GM18858 (cell line): Measurements from ENCODE around the gene PTPN11.

Experiments
- ATAC-seq: cut with Tn5 transposase; IDR thresholded peaks from one replicate; pipeline ENCODE4 v1.9.1; 2021; ENCODE audit not compliant: unreplicated experiment

PTPN11 gene

DNA sequence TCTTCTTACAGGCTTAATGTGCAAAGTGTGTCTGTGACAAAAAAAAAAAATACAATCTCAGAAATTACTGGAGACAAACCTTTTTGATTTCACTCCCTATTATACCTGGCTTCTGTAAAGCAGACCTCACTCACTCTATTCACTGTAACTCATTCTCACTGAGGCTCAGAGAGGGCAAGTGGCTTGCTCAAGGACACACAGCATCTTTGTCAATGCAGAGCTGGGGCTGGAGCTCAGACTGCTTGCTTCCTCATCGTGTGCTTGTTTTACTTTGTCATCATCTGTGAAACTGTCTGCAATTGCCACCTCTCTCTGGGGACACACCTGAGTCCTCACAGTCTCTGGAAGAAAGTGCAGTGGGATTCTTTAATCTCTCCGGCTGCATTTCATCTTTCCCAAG, 120.0 kb downstream of the PTPN11 start:
- ATAC-seq: no peak

DNA sequence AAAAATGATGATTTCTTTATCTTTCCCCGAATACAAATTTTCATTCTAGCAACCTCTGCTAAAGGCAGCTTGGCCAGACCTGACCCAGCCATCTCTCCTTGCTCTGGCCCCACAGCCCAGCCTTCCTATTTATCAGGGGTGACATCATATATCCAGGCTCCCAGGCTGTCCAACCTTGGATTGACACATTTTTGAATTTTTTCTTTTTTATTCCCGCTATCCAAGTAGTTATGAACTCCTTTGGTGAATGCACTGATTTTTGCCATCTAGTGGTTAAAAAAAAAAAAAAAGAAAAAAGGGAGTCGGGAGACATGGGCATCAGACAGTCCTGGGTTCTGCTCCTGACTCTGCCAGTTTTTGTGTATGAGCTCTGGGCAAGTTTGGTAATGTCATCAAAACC, 120.5 kb downstream of the PTPN11 start:
- no peak for ATAC-seq

DNA sequence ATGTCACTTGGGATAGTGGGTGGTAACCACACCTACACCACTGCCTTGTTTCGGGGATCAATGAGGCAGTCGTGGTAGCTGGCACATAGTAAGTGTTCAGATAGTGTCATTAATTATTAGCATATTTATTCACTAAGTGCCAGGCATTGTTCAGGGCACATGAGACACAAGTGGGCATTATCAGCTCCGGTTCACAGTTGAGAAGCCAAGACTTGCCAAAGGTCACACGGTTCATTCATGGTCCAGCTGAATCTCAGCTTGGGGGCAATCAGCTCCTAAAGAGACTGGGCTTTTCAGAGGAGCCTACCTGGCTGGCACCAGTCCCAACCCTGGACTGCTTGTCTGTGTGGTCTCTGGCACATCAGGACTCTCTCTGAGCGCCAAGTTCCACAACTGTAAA, 121.3 kb downstream of the PTPN11 start:
- ATAC-seq: no peak

- no peak for ATAC-seq
These were observed 125.0 kb downstream of the PTPN11 start for GRCh38 chr12:112543751-112544150.

- ATAC-seq: no peak
These were observed 127.6 kb downstream of the PTPN11 start for GRCh38 chr12:112546339-112546738.

DNA sequence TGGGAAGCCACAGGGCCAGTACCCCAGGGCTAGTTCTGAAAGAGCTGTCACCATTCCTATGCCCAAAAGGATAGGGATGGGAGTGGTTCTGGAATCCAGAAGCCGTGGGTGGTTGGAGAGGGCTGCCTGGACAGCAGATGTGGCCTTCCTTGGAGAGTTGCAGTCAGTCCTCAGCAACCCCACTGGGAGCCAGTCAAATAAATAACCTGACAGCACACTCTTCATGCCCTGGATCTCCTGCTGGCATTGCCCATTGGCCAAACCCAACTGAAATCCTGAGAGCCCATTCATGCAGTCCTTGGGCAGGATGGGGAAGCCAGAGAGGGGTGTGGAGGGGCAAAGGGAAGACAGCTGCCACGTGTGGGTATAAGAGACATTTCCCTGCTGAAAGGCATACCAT, 128.2 kb downstream of the PTPN11 start:
- no peak for ATAC-seq

DNA sequence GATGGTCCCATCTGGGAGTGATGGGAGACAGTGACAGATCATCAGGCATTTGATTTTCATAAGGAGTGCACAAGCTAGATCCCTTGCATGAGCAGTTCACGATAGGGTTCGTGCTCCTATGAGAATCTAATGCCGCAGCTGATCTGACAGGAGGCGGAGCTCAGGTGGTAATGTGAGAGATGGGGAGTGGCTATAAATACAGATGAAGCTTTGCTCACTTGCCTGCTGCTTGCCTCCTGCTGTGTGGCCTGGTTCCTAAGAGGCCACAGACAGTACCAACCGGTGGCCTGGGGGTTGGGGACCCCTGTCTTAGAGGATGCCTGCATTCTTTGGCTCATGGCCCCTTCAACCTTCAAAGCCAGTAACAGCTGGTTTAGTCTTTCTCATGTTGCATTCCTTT, 130.3 kb downstream of the PTPN11 start:
- no peak for ATAC-seq

GRCh38 chr12:112551681-112552080, 132.9 kb downstream of the PTPN11 start:
- no peak for ATAC-seq

GRCh38 chr12:112555621-112556233, 137.0 kb downstream of the PTPN11 start:
- no peak for ATAC-seq

DNA sequence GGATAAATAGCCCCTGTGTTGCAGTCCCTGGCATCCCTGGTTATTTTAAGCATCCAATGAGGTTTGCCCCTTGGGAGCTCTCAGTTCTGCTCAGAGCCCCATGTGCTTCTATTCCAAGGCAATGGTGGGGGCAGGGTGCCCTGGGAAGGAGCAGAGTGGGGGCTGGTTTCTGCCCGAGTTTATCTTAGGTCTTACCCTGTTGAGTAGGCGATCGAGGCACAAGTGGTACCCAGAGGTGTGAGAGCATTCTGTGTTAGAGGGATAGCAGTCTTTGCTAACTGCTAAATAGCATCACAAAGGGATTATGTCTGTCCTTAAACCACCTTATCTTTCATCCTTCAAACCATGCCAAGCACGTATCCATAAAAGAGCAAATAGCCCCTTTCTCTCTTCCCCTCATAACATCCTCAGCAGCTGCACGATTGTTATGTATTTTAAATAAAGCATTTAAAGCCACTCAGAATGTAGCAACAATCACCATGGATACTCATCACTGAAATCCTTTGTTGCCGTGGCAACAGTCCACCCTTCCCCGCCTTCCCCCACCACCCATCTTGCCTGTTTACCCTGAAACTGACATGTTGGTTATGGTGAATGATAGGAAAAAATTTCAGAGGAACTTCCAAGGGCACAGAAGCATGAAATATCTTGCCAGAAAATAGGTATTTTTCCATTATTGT, 139.3 kb downstream of the PTPN11 start:
- no peak for ATAC-seq
